ENCODE data around the gene MIA2.
"Not testable (repeated sequence)": the region's sequence is repeated elsewhere in the genome, so short reads cannot be mapped to it uniquely, and the experiment has no call there.

MIA2 gene

GRCh38 chr14:39351708-39352107 lies 118.0 kb downstream of the MIA2 start:
- DNase-seq = no peak

- DNase-seq = not testable (repeated sequence)
Observed at GRCh38 chr14:39359069-39359468, 125.4 kb downstream of the MIA2 start.

- DNase-seq = no peak
Observed at GRCh38 chr14:39360316-39360715, 126.6 kb downstream of the MIA2 start.

- DNase-seq = not testable (repeated sequence)
Observed at GRCh38 chr14:39361556-39361955, 127.8 kb downstream of the MIA2 start.

- no peak for DNase-seq
Observed at GRCh38 chr14:39364509-39364908, 130.8 kb downstream of the MIA2 start.

GRCh38 chr14:39365354-39365753 lies 131.6 kb downstream of the MIA2 start:
- DNase-seq = no peak

GRCh38 chr14:39366460-39367386 lies 133.0 kb downstream of the MIA2 start:
- DNase-seq = no peak

- no peak for DNase-seq
Observed at GRCh38 chr14:39367387-39367751, 133.7 kb downstream of the MIA2 start.

- no peak for DNase-seq
Observed at GRCh38 chr14:39368261-39368959, 134.7 kb downstream of the MIA2 start.

- DNase-seq = no peak
Observed at GRCh38 chr14:39369029-39369428, 135.3 kb downstream of the MIA2 start.

- no peak for DNase-seq
Observed at GRCh38 chr14:39370415-39370814, 136.7 kb downstream of the MIA2 start.

- DNase-seq = no peak
Observed at GRCh38 chr14:39372656-39373055, 138.9 kb downstream of the MIA2 start.

- no peak for DNase-seq
Observed at GRCh38 chr14:39374851-39375250, 141.1 kb downstream of the MIA2 start.

GRCh38 chr14:39376667-39377403 lies 143.1 kb downstream of the MIA2 start:
- DNase-seq = no peak

- no peak for DNase-seq
Observed at GRCh38 chr14:39381366-39381765, 147.7 kb downstream of the MIA2 start.

- no peak for DNase-seq
Observed at GRCh38 chr14:39382463-39382862, 148.7 kb downstream of the MIA2 start.

- DNase-seq = no peak
Observed at GRCh38 chr14:39383026-39383660, 149.4 kb downstream of the MIA2 start.

- DNase-seq = no peak
Observed at GRCh38 chr14:39383741-39384140, 150.0 kb downstream of the MIA2 start.

GRCh38 chr14:39384177-39384576 lies 150.5 kb downstream of the MIA2 start:
- DNase-seq = no peak

GRCh38 chr14:39393289-39393688 lies 159.6 kb downstream of the MIA2 start:
- DNase-seq = no peak

GRCh38 chr14:39395555-39396254 lies 162.0 kb downstream of the MIA2 start:
- no peak for DNase-seq

GRCh38 chr14:39396448-39396847 lies 162.7 kb downstream of the MIA2 start:
- no peak for DNase-seq

Data from GOT3 (cell line).